Measurements from ENCODE around the gene TASL. TPM values are rescaled to one million over a fixed set of nuclear protein-coding genes. Genes with fewer than 3 reads are reported as not detected.

The TASL gene
- total and polyA plus RNA-seq, 2 of the 8 experiments (the other 6 are each of a cell fraction or from before 2014, with no cell fraction given) = not detected

- TF ChIP-seq NRF1 (IDR thresholded peaks at IDR 0.05; ENCODE audit: low read depth, low read length) = no peak
- TF ChIP-seq BRCA1 (IDR thresholded peaks at IDR 0.05; ENCODE audit: low read depth, low read length) = no peak
- no peak for TF ChIP-seq CREB1 (IDR thresholded peaks at IDR 0.05)
These were observed 47.0 kb downstream of the TASL start (continued) for GRCh38 chrX:30530606-30531005.
